ENCODE results near the gene SAA1.

SAA1 gene

DNA sequence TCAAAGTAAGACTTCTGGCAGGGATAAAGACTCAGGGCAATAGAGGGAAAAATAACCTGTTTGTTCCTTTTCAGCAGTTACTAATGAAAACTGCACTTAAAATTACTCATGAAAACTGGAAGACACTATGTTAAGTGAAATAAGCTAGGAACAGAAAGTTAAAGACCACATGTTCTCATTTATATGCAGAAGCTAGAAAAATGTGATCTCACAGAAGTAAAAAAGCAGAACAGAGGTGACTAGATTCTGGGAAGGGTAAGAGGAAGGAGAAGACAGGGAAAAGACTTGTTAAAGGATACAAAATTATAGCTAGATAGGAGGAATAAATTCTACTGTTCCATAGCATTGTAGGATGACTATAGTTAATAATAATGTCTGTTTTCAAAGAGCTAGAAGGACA, 33.7 kb downstream of the SAA1 start:
- no peak for DNase-seq (ENCODE audit: low read depth)
- no peak overlapping the region for H3K4me3 ChIP-seq (ENCODE audit: low read length)
- TF ChIP-seq, protein P1, sequence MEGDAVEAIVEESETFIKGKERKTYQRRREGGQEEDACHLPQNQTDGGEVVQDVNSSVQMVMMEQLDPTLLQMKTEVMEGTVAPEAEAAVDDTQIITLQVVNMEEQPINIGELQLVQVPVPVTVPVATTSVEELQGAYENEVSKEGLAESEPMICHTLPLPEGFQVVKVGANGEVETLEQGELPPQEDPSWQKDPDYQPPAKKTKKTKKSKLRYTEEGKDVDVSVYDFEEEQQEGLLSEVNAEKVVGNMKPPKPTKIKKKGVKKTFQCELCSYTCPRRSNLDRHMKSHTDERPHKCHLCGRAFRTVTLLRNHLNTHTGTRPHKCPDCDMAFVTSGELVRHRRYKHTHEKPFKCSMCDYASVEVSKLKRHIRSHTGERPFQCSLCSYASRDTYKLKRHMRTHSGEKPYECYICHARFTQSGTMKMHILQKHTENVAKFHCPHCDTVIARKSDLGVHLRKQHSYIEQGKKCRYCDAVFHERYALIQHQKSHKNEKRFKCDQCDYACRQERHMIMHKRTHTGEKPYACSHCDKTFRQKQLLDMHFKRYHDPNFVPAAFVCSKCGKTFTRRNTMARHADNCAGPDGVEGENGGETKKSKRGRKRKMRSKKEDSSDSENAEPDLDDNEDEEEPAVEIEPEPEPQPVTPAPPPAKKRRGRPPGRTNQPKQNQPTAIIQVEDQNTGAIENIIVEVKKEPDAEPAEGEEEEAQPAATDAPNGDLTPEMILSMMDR (conservative IDR thresholded peaks at IDR 0.05; ENCODE audit: low read depth, low read length), result no peak

DNA sequence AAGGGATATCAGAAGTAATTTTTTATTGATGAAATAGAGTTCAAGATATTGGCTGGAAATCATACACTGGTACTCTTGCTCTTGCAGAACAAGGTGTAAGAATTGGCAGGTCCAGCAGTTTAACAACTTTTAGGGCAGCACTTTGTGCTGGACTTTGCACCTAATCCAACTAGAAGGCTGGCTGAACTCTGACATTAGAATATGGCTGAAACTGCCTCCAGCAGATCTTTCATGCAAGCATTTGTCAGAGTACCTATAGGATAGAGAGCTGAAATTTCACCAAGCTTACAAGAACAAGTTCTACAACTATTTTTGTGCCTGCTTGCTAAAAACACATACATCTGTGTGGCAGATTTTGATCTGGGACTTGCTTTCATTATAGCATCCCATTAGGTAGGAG, 38.7 kb downstream of the SAA1 start:
- H3K4me3 ChIP-seq (ENCODE audit: low read length), result no peak overlapping the region
- DNase-seq (ENCODE audit: low read depth), result no peak
- TF ChIP-seq, protein P1 (conservative IDR thresholded peaks at IDR 0.05; ENCODE audit: low read depth, low read length), result no peak

DNA sequence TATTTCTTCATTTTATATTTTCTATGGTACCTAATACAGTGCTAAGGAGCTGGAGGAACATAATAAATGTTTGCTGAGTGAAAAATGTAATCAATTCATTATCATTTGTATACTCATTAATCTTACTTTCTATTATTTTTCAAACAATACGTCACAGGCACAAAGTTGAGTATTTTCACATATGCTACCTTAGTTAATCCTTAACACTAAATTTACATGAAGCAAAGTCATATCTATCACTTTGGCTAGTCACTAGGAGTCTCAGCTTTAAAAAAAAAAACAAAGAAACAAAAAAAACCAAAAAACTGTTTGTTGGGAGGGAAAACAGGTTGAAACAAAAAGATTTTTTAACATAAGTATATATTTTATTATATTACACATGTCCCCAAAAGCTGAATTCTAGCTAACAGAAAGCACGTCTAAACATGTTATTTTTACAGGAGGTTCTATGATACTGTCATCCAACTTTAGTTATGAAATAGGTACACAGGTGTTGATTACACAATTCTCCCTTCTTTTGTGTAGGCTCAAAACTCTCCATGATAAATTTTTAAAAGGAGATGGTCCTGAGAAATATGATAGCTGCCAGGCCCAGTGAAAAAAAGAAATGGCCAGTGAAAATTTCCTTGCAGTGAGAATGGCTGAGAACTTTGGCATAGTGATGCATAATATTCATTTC, 41.5 kb downstream of the SAA1 start:
- no peak overlapping the region for H3K4me3 ChIP-seq (ENCODE audit: low read length)
- no peak for DNase-seq (ENCODE audit: low read depth)
- TF ChIP-seq, protein P1 (conservative IDR thresholded peaks at IDR 0.05; ENCODE audit: low read depth, low read length), result no peak

DNA sequence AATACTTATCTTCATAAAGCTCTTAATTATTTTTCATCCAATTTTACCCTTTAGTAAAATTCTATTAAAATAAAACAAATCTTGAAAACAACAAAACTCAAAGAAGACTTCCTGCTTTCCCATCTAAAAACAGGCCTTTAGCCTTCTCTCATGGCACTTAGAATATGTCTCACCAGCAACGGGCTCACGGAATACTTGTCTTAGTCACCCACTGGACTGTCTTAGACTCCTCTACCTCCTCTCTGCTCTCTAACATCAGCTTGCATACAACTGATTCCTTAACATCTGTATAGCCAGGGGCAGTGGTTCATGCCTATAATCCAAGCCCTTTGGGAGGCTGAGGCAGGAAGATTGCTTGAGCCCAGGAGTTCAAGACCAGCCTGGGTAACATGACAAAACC, 42.2 kb downstream of the SAA1 start:
- TF ChIP-seq, protein P1 (conservative IDR thresholded peaks at IDR 0.05; ENCODE audit: low read depth, low read length), result no peak
- no peak overlapping the region for H3K4me3 ChIP-seq (ENCODE audit: low read length)
- no peak for DNase-seq (ENCODE audit: low read depth)

DNA sequence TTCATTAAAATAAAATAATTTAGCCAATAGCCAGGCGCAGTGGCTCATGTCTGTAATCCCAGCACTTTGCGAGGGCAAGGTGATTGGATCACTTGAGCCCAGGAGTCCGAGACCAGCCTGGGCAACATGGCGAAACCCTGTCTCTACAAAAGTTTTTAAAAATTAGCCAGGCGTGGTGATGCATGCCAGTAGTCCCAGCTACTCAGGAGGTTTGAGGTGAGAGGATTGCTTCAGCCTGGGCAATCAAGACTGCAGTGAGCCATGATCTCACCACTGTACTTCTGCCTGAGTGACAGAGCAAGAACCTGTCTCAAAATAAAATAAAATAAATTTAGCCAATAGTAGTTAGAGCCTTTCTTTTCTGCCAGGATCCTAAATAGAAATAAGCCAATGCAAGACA, 43.6 kb downstream of the SAA1 start:
- TF ChIP-seq, protein P1 (conservative IDR thresholded peaks at IDR 0.05; ENCODE audit: low read depth, low read length), result no peak
- DNase-seq (ENCODE audit: low read depth), result no peak
- H3K4me3 ChIP-seq (ENCODE audit: low read length), result no peak overlapping the region

DNA sequence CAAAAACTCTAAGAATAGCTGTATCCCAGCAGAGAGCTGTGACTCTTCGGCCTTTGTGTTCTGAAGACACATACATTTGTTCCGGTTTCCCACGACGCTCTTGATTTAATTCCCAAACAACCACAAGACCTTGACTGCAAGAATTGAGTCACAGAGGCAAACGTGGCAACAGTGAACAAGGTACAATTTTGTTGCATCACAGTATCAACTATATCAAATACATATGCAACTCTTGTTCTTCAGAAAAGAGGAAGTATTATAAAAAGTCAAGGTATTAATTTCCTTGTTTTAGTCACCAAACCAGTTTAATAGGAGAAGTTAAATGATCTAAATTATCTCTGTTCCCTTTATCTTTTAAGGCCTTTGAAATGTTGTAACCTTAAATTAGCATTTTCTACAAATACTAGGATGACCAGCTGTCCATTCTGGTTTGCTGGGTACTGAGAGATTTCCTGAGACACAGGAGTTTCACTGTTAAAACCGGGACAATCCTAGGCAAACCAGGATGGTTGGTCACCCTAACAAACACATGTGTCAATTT, 44.8 kb downstream of the SAA1 start:
- H3K4me3 ChIP-seq (ENCODE audit: low read length), result no peak overlapping the region
- no peak for DNase-seq (ENCODE audit: low read depth)
- TF ChIP-seq, protein P1 (conservative IDR thresholded peaks at IDR 0.05; ENCODE audit: low read depth, low read length), result no peak

DNA sequence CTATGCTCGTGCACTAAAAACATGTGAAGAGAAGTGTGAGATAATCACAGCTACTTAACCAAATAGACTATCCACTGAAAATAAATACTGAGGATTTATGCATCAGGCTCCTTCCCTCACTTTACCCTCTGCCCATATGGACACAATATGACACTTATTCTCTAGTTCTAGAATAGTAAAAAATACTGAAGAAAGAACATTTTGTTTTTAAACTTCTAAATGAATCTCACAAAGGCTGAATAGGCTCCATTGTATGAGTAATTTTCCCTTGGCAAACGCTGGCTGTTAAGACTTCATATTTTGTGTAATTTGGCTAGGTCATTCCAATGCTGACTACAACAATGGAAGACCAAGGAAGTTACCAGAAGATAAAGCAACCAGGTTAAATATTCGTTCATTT, 45.9 kb downstream of the SAA1 start:
- TF ChIP-seq, protein P1 (conservative IDR thresholded peaks at IDR 0.05; ENCODE audit: low read depth, low read length), result no peak
- no peak for DNase-seq (ENCODE audit: low read depth)
- no peak overlapping the region for H3K4me3 ChIP-seq (ENCODE audit: low read length)

Measured in retinal pigment epithelial cell (primary cell).